B cell (primary cell): ENCODE results near the gene CCND2.

Experiments
- EZH2 ChIP-seq: IDR thresholded peaks from 2 replicates; pipeline ENCODE4 v1.6.1; 2012; ENCODE audit warnings: borderline replicate concordance, low read depth, mild to moderate bottlenecking, moderate library complexity, low read length; ENCODE audit not compliant: insufficient read depth, poor library complexity, severe bottlenecking
- TF ChIP-seq, protein P1 (sequence below): fragments of 200-600 bp; IDR thresholded peaks from one replicate; pipeline ENCODE4 v1.8.0; 2022; ENCODE audit warnings: antibody characterized with exemption, mild to moderate bottlenecking

DNA sequence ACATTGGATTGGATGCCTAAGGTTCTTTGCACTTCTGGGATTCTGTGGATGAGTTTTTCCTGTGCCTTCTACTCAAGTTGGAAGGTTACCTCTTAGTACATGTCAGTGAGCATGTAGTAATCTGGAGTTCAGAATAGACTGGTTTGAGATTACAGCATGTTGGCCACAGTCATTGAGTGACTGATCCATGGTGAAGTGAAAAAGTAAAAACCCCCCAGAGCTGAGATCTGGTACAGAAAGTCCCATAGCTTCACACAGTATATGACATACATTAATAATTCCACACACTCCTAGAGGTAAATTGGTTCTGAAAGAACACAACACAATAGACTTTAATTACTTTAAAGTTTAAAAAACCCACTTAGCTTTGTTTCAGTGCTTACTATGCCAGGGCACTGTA lies 11.9 kb upstream of the CCND2 start:
- TF ChIP-seq, protein P1, sequence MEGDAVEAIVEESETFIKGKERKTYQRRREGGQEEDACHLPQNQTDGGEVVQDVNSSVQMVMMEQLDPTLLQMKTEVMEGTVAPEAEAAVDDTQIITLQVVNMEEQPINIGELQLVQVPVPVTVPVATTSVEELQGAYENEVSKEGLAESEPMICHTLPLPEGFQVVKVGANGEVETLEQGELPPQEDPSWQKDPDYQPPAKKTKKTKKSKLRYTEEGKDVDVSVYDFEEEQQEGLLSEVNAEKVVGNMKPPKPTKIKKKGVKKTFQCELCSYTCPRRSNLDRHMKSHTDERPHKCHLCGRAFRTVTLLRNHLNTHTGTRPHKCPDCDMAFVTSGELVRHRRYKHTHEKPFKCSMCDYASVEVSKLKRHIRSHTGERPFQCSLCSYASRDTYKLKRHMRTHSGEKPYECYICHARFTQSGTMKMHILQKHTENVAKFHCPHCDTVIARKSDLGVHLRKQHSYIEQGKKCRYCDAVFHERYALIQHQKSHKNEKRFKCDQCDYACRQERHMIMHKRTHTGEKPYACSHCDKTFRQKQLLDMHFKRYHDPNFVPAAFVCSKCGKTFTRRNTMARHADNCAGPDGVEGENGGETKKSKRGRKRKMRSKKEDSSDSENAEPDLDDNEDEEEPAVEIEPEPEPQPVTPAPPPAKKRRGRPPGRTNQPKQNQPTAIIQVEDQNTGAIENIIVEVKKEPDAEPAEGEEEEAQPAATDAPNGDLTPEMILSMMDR = no peak
- no peak for TF ChIP-seq EZH2
